NCI-H2196 treated with DMSO at 0.1 percent for 48 hours (cell line): ENCODE data around the gene C10orf71.

Source experiments
- DNase-seq: peaks from one replicate; lab custom pipeline; 2025; ENCODE audit not compliant: unreplicated experiment; lab: John Stamatoyannopoulos, UW

C10orf71 gene

GRCh38 chr10:49373361-49373760, 74.4 kb downstream of the C10orf71 start:
- no peak for DNase-seq

GRCh38 chr10:49374740-49375139, 75.8 kb downstream of the C10orf71 start:
- no peak for DNase-seq

- DNase-seq, result no peak
These were observed 76.6 kb downstream of the C10orf71 start for GRCh38 chr10:49375611-49376010.
